GM19035 (cell line): ENCODE results near the gene SCARB2.

Experiments used
- ATAC-seq: cut with Tn5 transposase; IDR thresholded peaks from one replicate; pipeline ENCODE4 v1.9.1; 2021; ENCODE audit not compliant: unreplicated experiment

The SCARB2 gene

DNA sequence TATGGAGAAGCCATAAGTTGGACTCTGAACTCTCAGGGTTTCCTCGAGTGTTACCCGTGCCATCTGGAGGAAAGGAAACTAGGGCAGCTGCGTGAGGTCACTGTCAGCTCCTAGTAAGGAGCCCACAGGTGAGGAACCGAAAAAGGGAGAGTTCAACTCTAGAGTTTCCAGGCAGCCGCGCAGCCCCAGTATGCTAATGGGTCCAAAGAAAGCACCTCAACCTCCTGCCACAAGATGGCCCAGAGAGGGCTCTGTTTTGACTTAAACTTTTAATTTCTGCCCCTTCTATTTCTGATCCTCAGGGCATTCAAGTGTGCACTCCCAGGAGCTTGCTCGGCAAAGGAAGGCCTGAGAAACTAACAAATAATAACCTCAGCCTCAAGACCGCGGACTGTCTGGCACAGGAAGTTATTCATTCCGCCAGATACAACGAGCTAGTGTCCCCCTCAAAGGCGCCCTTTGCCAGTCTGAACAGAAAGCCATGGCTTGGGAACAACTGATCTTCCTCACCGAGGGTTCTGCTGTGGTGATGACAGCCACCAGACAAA lies 13.9 kb downstream of the SCARB2 start:
- ATAC-seq = peak; percentile 86

DNA sequence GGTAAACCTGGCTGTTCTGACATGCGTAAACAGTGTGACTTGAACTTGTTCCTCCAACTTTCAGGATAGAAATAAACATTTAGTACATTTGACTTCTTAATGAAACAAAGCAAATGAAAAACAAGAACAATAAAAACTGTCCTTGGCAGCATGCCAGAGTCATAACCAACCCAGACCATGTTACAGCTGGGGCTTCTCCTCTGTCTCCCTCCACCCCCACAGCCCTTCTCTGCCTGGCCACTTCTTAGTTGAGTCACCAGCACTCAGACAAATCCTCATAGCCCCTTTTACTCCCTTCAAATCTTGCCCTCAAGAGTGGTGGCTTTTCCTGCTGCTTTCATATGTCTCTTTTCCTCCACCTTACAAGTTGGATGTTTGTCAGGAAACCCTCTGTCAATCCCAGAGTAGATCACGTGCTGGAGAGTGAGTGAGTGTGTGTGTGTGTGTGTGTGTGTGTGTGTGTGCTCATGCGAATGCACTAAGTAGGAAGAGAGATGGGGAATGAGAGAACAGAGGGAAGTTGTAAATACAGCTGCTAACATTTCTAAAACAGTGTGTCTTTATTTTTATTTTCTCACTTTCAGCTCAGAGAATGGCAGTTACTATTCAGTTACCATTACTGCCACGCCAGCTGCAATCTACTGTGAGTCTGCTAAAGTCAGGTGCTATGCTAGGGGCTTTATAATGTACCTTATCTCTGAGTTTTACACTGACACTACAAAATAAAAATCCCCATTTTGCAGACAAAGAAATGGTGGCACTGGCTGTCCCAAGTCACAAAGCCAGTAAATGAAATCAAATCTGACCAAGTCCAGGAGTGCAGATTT lies 15.0 kb downstream of the SCARB2 start:
- ATAC-seq = peak; percentile 46

DNA sequence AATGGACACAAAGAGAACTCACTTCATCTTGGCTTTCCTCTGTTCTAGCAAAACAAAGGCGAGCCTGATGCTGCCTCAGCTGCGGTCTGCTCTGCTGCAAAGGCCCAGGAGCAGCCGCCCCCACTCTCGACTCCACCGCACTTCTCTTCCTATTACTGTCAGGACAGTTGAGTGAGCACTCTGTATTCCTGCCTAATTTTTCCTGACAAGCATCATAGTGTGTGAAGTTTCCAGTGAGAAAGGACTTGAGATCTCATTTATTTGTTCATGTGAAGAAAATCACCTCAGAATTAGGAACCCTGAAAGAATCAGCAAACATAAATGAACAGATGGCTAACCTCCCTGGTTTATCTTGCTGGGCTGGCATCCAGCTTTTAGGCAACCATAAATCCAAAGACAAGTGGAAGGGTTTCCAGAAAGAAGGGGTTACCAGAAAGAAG lies 15.6 kb downstream of the SCARB2 start:
- ATAC-seq = no peak

DNA sequence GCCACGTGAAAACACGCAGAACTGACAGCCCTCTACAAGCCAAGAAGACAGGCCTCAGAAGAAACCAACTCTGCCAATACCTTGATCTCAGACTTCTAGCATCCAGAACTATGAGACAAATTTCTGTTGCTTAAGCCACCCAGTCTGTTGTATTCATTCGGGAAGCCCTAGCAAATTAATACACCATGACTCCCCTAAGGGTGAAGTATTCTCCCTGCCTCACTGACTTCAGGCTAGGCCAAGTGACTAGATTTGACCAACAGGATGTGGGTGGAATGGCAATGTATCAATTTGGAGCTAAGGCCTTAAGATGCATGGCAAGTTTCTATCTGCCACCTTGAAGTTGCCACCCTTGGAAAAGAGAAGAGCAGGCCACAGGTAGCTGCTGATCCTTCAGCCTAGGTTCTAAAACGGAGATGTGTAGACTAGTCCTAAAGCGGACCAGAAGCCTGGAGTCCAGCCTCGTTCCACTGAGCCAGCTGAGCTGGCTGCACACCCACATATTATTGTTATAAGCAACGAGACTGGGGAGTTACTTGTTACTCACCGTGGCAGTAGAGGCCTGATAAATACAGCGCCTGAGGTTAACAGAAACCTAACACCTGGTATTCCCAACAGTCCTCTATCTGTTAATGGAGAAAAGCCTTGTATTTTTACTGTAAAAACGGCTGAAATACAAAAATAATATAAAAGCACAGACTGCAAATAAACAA lies 16.4 kb downstream of the SCARB2 start:
- ATAC-seq = no peak

DNA sequence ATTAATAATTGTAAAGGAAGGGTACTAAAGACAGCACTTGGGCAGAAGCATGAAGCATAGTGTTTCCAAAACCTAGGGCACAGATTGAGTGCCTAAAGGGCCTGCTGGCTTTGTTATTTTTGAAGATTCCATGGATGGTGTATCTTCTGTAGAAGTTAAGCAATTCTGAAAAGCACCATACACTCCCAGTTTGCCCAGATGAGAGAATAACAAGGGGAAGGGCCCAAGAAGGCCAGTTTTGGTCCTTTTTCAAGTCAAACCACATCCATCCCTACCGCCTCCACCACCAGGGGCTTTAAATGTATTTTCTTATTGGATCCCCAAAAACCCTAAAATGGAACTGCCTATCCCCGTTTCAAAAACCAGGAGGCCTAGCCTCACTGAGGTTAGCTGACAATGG lies 17.2 kb downstream of the SCARB2 start:
- ATAC-seq = no peak

DNA sequence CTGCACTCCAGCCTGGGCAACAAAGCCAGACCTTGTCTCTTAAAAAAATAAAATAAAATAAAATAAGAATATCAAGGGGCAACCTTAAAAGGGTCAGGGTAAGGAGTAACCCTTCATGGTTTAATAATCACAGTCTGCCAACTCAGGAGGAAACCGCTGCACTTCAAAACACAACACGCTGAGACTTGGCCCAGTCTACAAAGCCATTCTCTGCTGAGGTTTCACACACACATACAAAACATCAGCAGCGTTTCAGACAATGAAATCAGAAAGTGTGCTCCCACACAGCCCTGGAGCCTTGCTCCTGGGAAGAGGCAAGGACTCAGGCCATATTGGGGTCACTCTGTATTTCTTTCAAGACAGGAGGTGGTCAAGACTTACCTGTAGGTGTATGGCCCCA lies 18.3 kb downstream of the SCARB2 start:
- no peak for ATAC-seq

DNA sequence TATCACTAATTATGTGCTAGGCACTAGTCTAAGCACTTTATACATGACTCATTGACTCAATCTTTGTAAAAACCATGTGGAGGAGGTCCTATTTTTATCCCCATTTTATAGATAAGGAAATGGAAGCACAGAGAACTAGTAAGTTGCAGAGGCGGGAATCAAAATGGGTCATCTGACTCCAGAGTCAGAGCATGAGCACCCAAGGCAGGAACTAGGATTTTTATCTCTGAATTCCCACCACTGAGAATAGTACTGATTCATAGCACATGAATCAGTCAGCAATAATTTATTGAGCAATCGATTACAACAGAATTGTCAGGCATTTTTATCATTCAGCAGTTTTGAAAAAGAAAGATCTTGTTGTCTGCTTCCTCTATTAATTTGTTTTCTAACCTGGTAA lies 19.3 kb downstream of the SCARB2 start:
- no peak for ATAC-seq

DNA sequence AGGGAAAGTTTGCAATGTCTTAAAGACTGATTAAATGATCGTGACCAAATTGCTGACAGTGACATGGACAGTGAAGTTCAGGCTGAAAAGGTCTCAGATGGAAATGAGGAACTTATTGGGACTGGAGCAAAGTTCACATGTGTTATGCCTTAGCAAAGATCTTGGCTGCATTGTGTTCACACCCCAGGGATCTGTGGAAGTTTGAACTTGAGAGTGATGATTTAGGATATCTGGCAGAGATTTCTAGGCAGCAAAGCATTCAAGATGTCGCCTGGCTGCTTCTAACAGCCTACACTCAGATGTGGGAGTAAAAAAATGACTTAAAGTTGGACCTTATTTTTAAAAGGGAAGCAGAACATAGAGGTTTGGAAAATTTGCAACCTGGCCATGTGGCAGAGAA lies 21.4 kb downstream of the SCARB2 start:
- ATAC-seq = no peak

DNA sequence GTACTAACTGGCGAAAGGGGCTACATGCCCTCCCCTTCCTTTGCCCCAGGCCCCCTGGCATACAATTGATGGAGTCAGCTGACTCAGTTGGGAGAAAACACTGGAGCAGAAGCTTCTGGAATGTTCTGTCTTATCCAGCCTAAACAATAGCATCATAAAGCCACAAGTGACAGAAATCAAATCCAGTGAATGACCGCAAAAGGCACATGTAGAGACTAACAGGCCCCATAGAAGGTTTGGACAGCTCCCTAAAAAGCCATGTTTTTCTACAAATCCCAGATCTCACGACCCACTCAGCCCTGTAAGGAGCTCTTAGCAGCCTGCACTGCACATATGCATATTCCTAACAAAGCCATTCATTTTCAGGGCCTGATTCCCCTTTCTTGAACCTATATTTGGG lies 25.1 kb downstream of the SCARB2 start:
- no peak for ATAC-seq

DNA sequence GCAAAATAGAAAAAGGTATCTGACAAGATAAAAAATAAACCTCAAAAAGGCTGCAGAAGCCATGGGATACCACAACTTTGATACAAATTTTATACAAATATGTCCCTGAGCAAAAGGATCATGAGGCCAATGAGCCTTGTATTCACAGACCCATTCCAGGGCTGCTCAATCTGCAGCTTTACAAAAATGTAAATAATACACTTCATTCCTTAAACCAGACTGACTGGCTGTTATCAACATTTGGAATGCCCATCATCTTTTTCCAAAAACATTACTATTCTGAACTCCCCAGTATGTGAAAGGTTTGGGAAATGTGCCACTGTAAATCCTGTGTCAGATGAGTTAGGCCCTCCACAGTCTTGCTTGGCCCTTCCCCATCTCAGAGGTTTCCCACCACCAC lies 25.5 kb downstream of the SCARB2 start:
- ATAC-seq = no peak

DNA sequence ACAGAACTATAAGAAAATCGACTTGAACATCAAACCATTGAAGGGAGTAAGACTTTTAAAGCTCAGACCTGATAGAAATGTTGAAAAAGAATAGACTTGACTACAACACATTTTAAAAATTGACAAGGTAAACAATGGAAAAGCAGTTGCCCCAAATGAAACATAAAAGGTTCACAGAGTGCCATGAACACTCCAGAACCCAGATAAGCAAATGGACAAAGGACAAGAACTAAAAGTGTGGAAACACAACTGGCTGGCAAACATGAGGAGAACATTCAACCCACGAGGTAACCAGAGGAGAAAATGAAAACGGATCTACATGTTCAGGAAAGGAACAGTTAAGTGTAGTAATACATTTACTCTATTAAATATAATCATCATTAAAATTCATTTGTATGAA lies 26.5 kb downstream of the SCARB2 start:
- ATAC-seq = no peak

DNA sequence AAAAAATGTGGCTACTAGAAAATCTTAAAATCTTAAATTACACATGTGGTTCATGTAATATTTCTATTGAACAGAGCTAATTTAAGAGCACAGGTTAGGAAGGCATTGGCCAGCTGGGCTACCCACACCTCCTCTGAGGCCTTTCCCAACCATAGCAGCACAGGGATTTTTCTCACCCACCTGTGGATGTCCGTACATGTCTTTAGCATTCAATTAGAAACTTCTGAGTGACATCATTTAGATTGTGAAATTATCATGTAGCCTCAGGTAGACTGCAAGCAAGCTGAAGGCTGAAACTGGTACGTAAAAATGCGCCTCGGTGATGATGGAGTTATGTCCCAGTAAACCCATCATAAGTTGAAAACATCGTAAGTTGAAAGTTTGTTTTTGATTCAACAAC lies 31.2 kb downstream of the SCARB2 start:
- no peak for ATAC-seq

DNA sequence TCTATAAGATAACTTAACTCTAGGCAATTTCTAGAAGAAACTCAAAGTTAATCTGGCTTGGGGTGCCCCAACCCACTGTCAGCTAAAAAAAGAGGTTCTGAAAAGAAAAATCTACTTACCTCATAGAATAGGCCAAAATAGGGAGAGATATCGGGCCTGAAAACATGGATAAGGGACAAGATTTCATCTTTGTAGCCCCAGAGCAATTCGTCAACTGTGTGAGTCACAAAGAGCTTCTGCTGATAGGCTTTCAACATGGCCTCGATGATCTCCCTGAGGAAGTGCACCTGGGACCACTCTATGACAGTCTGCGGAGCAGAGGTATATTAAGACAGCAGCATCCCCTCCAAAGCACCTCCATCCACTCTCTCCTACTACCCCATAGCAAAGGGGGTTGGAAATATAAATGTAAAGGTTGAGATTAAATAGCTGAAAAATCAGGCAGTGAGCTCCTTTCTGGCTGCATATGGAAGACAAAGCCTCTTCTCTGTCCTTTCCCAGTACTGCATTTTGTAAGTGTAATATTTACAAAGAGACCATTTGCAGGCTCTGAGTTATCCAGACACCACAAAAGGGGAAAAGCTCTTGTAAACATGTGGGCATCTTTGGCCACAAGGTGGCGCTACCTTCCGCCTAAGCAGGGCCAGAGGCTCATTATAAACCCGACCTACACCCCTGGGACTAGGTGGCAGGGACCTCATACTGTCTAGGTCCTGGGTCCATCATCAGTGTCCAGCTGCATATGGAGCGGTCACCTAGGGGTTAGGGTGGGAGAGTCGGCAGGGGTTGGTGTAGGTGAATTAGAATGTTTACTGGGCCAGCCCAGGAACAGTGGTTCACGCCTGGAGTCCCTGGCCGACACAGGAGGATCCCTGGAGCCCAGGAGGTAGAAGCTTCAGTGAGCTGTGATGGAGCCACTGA lies 34.0 kb downstream of the SCARB2 start:
- peak; percentile 87 for ATAC-seq

DNA sequence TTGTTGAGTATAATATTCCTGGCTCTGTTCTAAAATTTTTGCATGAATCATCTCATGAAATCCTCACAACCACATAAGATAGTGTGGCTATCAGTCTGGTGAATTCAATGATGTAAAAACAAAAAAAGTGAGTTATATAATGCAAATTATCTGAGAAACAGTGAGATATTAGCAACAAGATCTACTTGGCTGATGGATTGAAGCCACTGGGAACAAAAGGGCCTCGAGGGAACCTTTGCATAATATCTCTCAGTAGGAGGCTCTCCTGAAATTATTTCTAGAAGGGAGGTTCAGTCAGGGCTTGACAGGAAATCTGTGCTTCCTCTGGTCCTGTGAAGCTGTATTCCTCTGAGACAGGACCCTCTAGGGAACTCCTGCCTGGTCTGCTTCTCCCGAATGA lies 35.3 kb downstream of the SCARB2 start:
- ATAC-seq = no peak

DNA sequence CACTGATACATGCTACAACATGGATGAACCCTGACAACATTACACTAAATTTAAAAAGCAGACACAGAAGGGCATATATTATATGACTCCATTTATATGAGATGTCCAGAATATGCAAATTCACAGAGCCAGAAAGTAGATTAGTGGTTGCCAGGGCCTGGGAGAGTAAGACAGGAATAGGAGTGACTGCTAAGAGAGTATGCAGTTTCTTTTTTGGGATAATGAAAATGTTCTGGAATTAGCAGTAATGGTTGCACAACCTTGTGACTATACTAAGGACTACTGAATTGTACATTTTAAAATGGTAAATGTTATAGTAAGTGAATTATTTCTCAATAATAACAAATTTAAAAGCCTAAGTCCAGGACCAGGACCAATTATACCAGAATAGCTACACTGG lies 35.9 kb downstream of the SCARB2 start:
- no peak for ATAC-seq

DNA sequence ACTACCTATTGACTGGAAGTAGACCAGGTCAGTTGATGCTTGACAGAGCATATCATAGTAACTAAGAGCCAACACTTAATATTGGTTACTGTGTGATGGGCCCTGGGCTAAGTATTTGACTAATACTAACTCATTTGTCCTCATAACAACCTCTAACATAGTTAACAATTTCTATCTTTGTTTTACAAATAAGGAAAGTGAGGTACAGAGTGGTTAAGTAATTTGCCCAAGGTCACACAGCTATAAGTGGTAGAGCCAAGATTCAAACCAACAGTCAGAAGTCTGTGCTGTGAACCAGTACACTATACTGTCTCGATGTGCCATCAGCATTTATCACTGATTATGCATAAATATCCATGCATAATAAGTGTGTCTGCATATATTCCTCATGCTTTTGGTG lies 38.3 kb downstream of the SCARB2 start:
- no peak for ATAC-seq

DNA sequence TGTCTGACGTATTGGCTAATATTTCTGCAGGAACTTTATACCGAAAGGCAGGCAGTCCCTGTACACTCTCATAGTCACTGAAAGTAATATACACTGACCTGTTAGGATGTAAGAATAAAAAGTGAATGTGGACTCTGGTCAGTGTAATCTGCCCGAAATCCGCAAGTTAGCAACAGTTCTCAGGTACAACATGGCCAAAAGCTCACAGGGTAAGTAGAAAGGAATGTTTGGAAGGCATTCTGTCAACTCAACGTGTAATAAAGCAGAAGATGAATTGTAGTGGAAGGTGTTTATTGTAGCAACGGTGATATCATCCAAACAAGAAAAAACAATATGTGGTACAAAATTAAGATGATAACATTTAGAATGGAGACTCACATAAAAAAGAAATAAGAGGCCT lies 39.4 kb downstream of the SCARB2 start:
- ATAC-seq = no peak

DNA sequence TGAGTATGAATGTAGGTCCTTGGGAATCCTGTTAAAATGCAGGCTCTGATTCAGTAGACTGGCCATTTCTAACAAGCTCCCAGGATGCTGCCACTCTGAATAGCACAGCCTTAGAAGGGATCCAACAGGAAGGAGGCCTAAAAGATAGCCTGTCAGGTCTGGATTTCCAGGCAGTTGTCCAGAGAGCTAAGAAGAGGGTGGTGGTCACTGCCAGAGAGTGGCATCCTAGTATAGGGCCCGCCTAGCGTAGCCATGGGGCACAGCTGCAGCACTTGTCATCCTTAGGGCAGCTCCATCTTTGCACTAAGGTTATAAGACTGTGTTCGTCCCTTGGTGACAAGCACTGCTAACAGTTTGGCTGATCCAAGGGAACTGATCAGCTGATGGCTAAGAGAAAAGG lies 44.9 kb downstream of the SCARB2 start:
- ATAC-seq = no peak

DNA sequence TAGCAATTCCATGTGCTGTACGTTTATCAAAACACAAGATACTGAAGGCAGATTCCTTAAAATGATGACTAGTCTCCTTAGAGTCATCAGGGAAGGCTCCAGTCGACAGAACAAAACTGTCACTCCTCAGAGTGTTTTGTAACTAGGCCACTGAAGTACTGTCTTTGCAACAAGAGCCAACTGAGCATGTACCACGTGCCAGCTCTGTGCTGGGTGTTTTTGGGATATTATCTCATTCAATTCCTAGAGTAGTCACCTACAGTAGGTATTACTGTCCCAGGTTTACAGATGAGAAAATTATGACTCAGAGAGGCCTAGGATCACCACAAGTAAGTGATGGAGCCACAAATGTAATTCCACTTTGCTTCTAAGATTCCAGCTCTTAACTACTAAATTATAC lies 47.1 kb downstream of the SCARB2 start:
- no peak for ATAC-seq

DNA sequence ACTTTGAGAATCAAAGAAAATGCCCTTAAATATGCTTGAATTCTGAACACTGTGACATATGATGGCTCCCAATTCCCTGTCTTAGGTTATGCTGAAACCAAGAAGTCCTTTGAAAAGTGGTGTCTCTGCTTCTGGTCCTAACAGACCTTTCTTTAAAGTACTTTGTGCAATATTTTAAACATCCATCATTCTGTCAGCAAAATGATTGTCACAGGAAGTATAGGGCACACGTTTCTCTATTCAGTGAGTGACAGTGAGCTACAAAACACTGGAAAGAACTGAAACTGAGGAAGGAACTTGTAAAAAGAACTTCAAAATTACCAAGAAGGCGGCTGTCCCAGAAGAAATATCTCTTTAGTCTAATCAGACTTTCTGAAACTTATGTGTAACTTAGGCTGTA lies 53.3 kb downstream of the SCARB2 start:
- no peak for ATAC-seq

DNA sequence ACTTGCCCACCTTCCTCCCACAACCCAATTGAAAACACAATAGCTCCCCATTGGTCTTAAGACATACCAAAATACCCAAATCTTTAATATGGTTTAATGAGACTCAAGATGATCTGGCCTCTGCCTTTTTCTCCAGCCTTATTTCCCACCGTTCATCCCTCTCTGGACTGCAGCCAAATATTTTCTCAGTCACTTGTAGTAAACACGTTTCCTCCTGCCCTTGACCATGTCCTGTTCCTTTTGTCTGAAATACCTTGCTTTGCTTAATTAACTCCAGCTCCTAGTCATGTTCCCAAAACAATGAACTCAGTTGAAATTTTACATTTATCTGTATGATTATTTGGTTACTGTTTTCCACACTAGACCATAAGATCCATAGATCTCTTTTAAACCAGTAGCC lies 57.0 kb downstream of the SCARB2 start:
- no peak for ATAC-seq
